ENCODE measurements around the gene ITGB7. TPM values are rescaled to one million over a fixed set of nuclear protein-coding genes. Genes with fewer than 3 reads are reported as not detected.

ITGB7 gene
- total and polyA plus RNA-seq, 9 of the 15 experiments (the other 6 are each of a cell fraction or from before 2014, with no cell fraction given) = 0.06 to 2.0 (median 0.67) TPM

- TF ChIP-seq ZNF232 (CRISPR knock-in tag; IDR thresholded peaks at IDR 0.05) (no peak), HSF4 (CRISPR knock-in tag; IDR thresholded peaks at IDR 0.05; ENCODE audit: borderline replicate concordance) (no peak), ZNF561 (CRISPR knock-in tag; conservative IDR thresholded peaks at IDR 0.05) (no peak), THRA (IDR thresholded peaks at IDR 0.05) (no peak), TCF7L2 (IDR thresholded peaks at IDR 0.05; ENCODE audit: low read depth, low read length) (no peak), MLLT1 (IDR thresholded peaks at IDR 0.05) (peak in 1 of 2 experiments; percentile 49; a peak in 1 of 4 replicates), POU5F1 (IDR thresholded peaks at IDR 0.05; ENCODE audit: borderline replicate concordance, low read depth, low read length, partially characterized antibody) (no peak), TFAP4 (CRISPR knock-in tag; IDR thresholded peaks at IDR 0.05; ENCODE audit: borderline replicate concordance) (no peak), WHSC1 (IDR thresholded peaks at IDR 0.05; ENCODE audit: low read length) (no peak), BRD9 (IDR thresholded peaks at IDR 0.05; ENCODE audit: low read depth, partially characterized antibody) (no peak), HDGF (IDR thresholded peaks at IDR 0.05) (peak; percentile 69; the same call in 1 of the 2 replicates), ILK (tag; IDR thresholded peaks at IDR 0.05; ENCODE audit: borderline replicate concordance, low read depth) (no peak), TAF15 (IDR thresholded peaks at IDR 0.05; ENCODE audit: low read depth, low read length) (no peak)
These were observed 27.3 kb downstream of the ITGB7 start (continued) for GRCh38 chr12:53179687-53180219.
